HG03280 (cell line): ENCODE results near the gene THAP3.

Experiments used
- ATAC-seq: cut with Tn5 transposase; IDR thresholded peaks from one replicate; pipeline ENCODE4 v1.9.1; 2021; ENCODE audit warnings: mild to moderate bottlenecking, moderate library complexity; ENCODE audit not compliant: unreplicated experiment

Gene THAP3

GRCh38 chr1:6624710-6625583 lies at the start of gene THAP3:
THAP3 (plus strand) TSS chr1:6624868; CDS start chr1:6625219, 351 bp downstream.
- peak; percentile 87 for ATAC-seq

GRCh38 chr1:6577831-6578525 lies 46.7 kb upstream of the THAP3 start:
- ATAC-seq, result no peak

GRCh38 chr1:6578624-6579373 lies 45.9 kb upstream of the THAP3 start:
- no peak for ATAC-seq

- ATAC-seq, result peak; percentile 98
Measured at GRCh38 chr1:6579374-6580118, 45.1 kb upstream of the THAP3 start, which contains the start of gene ZBTB48. ZBTB48 (plus strand) TSS chr1:6579994; CDS start chr1:6580610, 616 bp downstream.

GRCh38 chr1:6580119-6580592 lies 44.5 kb upstream of the THAP3 start:
- peak; percentile 4 for ATAC-seq

- ATAC-seq, result no peak
Measured at GRCh38 chr1:6580593-6581409, 43.9 kb upstream of the THAP3 start.

GRCh38 chr1:6581561-6582305 lies 42.9 kb upstream of the THAP3 start:
- ATAC-seq, result no peak

- ATAC-seq, result no peak
Measured at GRCh38 chr1:6582370-6582769, 42.3 kb upstream of the THAP3 start.

GRCh38 chr1:6584126-6585080 lies 40.3 kb upstream of the THAP3 start:
- no peak for ATAC-seq

- ATAC-seq, result no peak
Measured at GRCh38 chr1:6585081-6585722, 39.5 kb upstream of the THAP3 start.

- no peak for ATAC-seq
Measured at GRCh38 chr1:6585841-6586240, 38.8 kb upstream of the THAP3 start.

- no peak for ATAC-seq
Measured at GRCh38 chr1:6586404-6586816, 38.3 kb upstream of the THAP3 start.

GRCh38 chr1:6587261-6588005 lies 37.2 kb upstream of the THAP3 start:
- ATAC-seq, result no peak

- ATAC-seq, result no peak
Measured at GRCh38 chr1:6588128-6588892, 36.4 kb upstream of the THAP3 start.

GRCh38 chr1:6588893-6589520 lies 35.7 kb upstream of the THAP3 start:
- ATAC-seq, result no peak
